HPDE6-E6E7 (cell line): ENCODE results near the gene IL17C.

ENCODE experiments used
- DNase-seq: peaks from one replicate; pipeline ENCODE4 v3.0.0; 2011; ENCODE audit warnings: missing footprints; ENCODE audit errors: extremely low spot score

The IL17C gene

GRCh38 chr16:88610080-88610479 lies 28.3 kb upstream of the IL17C start:
- no peak for DNase-seq

GRCh38 chr16:88610909-88611812 lies 27.2 kb upstream of the IL17C start:
- DNase-seq = no peak

- DNase-seq = no peak
Observed at GRCh38 chr16:88613293-88613692, 25.1 kb upstream of the IL17C start.

GRCh38 chr16:88613911-88614817 lies 24.2 kb upstream of the IL17C start:
- no peak for DNase-seq

GRCh38 chr16:88614818-88615580 lies 23.4 kb upstream of the IL17C start:
- DNase-seq = no peak

GRCh38 chr16:88616320-88616719 lies 22.1 kb upstream of the IL17C start:
- DNase-seq = no peak

GRCh38 chr16:88616736-88617135 lies 21.6 kb upstream of the IL17C start:
- DNase-seq = no peak

GRCh38 chr16:88617268-88618031 lies 20.9 kb upstream of the IL17C start:
- no peak for DNase-seq

GRCh38 chr16:88618182-88618955 lies 20.0 kb upstream of the IL17C start:
- DNase-seq = no peak

- no peak for DNase-seq
Observed at GRCh38 chr16:88618956-88619667, 19.3 kb upstream of the IL17C start.

GRCh38 chr16:88619859-88620815 lies 18.2 kb upstream of the IL17C start:
- DNase-seq = no peak

GRCh38 chr16:88622125-88622524 lies 16.2 kb upstream of the IL17C start:
- DNase-seq = no peak

- DNase-seq = no peak
Observed at GRCh38 chr16:88622866-88623265, 15.5 kb upstream of the IL17C start.

GRCh38 chr16:88623858-88624257 lies 14.5 kb upstream of the IL17C start:
- DNase-seq = no peak

- no peak for DNase-seq
Observed at GRCh38 chr16:88624481-88624880, 13.9 kb upstream of the IL17C start.

- DNase-seq = no peak
Observed at GRCh38 chr16:88624977-88625576, 13.3 kb upstream of the IL17C start.

GRCh38 chr16:88626646-88627045 lies 11.7 kb upstream of the IL17C start:
- no peak for DNase-seq
